NCI-H446 (cell line): ENCODE results near the gene USP32.

ENCODE experiments used
- DNase-seq, 2 experiments: peaks; one replicate each; lab custom pipeline; 2025; lab: John Stamatoyannopoulos, UW

USP32 gene

DNA sequence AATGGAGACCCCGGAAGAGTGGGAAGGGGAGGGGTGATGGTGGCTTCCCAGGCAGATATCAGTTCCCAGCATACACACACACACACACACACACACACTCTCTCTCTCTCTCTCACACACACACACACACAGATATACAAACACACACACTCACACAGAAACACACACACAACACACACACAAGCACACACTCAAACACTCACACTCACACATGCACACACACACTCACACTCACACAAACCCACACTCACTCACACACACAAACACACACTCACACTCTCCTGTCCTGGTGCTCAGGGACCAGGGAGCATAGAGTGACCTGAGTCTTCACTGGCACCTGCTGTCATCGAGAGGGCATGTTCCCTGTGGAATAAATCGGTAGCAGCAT, 236.5 kb downstream of the USP32 start:
- no peak for DNase-seq

DNA sequence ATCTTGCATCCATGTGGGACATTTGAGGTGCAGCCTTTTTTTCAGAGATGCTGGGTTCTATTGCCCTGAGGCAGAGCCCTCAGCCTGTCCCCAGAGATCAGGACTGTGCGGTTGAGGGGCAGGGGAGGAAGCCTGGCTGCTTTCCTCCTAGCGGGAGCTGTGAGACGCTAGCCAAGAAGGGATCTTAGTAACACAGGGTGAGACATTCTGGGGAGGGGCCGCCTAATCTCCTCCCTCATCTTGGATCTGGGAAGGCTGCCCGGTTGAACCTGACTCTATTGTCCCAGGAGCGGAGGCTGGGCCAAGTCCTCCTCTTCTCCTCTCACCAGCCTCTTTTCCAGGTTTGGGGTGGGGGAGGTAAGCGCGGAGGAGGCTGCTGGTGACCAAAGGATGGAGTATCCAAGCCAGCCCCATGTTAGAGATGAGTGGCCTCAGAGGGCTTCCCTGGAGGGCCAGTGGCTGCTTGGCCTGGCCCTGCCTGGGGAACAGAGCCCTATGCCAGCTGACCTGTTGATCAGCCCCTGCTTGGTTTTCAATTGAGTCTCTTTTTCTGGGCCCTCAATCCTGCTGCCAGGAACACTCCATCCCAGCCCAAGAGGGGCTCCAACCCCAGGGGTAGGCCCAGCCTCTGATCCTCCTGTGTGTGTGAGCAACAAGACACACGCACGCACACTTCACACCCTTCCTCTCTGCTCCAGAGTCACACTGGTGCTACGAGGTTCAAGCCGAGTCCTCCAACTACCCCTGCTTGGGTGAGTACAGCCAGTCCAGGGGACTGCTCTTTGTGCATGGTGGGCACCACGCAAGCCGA, 237.1 kb downstream of the USP32 start:
- DNase-seq, result peak; percentile 45 to 91

DNA sequence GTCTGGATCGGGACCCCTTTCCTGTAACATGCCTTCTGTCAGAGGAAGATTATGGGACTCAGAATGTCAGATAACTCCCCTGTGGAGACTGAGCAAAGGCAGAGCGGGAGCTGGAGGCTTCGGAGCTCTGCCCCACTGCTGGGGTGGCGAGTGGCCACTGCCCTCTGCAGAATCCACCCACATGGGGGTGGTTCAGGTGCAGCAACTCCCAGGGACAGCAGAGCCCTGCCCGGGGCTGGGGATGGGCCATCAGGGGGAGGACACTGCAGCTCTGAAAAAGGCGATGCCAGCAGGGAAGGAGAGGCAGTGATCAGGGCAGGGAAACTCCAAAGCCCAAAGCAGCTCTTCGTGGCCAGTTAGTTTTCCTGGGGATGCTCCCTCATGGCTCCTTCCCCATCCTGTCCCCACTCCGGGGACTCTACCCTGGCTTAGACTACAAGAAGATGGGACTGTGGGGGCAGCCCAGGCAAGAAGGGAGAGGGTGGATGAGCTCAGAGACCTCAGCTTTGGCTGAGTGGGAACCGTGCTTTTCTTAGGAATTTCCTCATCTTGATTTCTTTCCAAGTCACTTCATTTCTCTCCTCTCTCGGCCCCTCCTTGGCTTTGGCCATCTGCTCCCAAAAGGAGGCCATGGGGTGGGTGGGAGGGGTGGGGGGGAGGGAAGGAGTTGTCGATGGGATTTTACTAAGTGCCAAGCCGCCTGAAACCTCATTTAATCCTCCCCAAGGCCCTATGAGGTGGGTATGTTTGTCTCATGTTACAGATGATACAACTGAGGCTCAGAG, 238.1 kb downstream of the USP32 start:
- DNase-seq, result peak in 1 of 2 experiments; percentile 47

DNA sequence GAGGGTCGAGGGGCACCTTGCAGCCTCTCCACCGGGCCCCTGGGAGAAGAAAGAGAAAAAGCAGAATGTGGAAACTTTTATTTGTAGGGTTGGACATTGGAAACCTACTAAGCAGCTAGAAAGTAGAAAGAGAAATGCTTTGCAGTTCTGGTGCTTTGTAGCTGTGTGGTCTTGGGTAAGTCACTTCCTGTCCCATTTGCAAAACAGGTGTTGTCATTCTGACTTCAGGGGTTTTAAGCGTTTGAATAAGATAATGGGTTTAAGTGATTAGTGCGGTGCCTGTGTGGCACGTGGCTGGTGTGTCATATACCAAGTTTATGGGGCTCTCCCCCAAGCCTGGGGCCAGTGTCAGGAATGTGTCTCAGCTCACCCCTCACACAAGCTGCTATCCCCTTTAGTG, 240.6 kb downstream of the USP32 start:
- DNase-seq, result no peak

DNA sequence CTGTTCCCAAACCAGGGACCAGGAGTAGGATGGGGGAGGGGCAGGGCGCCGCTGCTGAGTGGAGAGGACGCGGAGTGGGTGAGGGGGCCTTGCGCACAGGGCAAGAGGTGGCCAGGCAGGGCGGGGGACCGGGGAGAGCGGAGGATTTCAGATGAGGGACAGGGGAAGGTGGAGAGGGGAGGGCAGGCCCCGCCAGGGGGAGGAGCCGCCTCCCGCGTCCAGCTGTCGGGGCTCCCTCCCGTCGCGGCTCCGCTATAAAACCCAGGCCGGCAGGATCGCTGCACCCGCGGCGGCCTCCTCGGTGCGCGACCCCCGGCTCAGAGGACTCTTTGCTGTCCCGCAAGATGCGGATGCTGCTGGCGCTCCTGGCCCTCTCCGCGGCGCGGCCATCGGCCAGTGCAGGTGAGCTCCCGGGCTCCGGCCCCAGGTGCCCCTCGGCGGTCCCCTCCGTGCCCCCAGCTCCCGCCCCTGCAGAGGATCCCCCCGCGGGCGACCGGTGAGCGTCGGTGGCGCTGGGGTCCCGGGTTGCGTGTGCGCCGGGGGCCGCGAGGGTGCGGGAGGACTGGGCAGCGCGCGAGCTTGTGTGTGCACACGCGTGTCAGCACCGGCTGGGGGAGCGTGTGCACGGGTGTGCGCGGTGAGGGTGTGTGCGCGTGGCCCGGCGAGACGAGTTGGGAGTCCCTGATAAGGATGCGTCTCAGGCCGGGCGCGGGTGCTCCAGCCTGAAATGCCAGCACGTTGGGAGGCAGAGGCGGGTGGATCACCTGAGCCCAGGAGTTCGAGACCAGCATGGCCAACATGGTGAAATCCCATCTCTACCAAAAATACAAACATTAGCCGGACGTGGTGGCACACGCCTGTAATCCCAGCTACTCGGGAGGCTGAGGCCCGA, 242.0 kb downstream of the USP32 start, which contains the start of gene CA4:
TSS of gene CA4 (plus strand) at position 283 of the 892 bp plus-strand sequence. CDS start at position 345, 62 bp downstream.
- no peak for DNase-seq

DNA sequence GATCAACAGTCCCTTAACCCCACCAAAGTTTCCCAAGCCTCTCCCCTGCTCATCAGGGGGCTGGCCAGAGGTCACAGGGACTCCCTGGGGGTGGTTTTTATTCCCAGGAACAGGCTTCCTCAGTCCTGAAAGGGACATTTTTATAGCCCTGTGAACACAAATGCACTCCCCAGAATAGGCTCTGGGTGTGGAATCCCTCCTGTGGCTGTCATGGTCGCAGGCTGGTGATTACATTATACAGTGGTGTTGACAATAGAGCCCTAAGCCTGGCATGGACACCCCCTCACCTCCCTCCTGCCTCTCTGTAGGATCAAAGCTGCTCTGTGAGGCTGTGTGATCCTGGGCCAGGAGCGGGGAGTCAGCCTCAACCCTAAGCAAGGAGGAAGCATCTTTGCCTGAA, 243.6 kb downstream of the USP32 start:
- no peak for DNase-seq

DNA sequence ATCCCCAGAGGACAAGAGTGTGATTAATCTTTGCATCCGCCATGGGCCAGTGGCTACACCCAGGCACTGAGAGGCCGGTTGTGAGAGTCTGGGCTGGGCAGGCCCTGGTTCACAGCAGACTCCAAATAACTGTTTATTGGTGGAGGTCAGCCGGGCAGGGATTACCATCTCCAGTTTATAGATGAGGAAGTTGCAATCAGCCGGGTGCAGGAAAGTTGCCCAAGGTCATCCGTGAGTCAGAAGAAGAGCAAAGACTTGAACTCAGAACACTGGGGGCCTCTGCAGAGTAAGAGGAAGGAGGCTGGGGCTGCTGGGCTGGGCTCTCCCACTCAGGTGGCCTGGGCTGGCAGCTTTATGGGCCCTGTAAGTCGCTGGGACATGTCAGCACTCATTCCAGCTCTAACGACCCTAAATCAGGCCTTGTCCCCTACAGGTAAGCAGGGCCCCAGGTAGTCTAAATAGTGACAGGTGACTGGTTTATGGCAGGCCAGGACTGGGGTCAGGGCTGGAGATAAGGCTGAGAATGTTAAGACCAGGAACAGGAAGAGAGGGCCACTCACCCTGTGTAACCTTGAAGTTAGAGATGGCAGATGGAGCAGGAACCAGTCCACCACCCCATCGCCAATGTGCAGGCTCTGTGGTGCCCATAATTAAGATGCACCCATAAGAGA, 244.2 kb downstream of the USP32 start:
- DNase-seq, result no peak

DNA sequence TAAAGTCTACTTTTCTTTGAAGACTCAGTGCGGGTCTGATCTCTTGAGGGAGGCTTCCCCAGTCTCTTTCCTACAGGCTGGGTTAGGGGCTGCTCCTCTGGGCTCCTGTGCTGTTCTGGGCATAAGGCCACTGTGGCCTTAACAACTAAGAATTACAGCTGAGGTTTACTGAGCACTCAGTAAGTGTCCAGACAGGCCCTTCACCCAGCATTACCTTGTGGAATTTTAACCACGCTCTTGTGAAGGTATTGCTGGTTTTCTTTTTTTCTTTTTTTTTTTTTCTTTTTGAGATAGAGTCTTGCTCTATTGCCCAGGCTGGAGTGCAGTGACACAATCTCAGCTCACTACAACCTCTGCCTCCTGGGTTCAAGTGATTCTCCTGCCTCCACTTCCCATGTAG, 245.7 kb downstream of the USP32 start:
- no peak for DNase-seq

DNA sequence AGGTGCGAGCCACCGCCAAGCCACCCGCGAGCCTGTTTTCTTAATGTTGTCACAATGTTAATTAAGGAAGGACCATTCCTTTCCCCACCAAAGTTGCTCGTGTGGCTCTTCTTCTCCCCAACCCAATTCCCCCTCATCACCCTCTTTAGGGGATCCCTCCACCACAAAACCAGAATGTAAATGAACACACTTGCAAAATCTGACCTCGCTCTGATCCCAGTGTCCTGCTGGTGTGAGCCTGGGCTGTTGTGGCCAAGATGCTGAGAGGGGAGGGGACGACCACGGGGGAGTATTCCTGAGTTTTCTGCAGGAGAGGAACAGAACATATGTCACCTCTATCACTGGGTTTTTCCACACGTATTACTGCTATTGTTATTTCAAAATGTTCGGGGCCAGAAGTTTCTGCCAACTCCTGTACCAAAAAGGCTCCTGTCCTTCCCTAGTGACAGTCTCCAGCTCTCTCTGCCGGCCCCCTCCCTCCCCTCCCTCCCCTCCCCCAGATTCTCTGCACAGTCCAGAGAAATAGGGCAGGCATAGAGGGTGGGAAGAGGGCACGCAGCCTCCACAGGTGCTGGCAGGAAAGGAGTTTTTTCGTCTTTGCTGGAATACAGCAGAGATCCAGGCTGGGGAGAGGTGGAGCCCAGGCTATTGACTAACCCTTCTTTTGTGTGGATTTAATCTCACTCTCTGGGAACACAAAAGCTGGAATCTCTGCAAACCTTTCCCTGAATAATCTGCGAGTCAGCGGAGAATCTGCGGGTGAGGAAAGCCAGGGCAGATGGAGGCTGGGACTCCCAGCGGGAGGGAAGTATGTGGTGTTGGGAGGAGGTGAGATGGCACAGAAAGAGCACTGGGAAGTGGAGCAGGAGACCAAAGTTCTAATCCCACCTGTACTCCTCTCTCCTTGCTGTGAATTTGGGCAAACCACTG, 246.7 kb downstream of the USP32 start:
- DNase-seq, result peak in 1 of 2 experiments; percentile 38

DNA sequence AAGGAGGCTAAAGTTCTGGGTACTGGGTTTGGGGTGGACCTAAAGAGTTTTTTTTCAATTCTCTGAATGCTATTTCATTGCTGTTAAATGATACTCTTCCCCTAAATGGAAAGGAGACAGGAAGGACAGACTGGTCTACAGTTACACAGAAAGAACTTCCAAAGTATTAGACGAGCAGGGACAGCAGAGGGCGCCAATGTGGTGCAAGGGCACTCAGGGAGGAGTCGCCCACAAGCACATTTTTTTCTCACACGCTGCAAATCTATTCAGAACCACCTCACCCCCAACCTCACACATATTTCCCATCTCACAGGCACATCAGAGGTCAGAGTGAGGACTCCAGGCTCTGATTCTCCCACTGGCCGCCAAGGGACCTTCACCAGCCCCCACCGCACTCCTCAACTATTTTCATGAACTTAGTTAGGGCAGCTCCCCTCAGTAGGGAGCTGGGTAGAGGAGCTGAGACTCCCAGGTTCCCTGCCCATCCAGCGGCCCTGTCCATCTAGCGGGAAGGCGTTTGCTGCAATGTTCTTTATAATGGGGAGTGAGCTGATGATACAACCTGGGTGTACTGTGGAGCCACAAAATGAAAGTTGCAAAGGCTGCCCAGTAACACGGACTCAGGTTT, 248.9 kb downstream of the USP32 start:
- DNase-seq, result peak; percentile 69 to 90

DNA sequence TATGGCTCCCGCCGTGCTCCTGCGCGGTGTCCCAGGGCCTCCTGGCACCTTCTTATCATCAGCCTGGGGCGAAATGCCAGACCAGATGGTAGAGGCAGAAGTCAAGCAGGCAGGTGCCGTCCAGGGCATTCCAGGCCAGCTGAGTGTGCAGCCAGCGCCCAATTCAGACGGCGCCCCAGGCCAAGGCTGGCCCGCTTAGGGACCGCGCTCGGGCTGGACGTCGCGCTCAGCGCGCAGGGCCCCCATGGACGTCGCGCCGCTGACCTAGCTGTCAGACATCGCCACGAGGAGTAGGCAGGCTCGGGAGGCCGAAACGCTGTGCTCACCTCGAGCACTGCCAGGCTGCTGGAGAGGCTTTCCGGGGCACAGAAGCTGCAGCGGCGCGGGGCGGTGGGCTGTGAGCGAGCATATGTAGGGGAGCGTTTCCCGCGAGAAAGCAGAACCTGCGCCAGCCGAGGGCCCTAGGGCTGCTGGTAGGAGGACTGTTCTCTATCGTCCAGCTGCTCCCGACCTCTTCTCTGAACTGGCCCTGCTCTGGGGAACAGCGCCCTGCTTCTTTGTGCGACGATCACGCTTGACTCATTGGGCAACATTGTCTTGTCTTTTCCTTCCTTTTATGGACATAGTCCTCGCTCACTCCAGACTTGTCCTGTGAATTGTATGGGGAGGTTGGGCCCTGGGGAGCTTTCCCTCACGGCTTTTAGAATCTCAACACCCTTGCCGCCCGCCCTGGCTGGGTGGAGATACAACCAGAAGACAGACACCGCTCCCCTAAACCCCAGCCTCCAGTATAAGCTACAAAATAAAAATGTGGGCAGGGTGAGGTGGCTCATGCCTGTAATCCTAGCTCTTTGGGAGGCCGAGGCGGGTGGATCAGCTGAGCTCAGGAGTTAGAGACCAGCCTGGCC, 250.6 kb downstream of the USP32 start:
- peak in 1 of 2 experiments; percentile 30 for DNase-seq

DNA sequence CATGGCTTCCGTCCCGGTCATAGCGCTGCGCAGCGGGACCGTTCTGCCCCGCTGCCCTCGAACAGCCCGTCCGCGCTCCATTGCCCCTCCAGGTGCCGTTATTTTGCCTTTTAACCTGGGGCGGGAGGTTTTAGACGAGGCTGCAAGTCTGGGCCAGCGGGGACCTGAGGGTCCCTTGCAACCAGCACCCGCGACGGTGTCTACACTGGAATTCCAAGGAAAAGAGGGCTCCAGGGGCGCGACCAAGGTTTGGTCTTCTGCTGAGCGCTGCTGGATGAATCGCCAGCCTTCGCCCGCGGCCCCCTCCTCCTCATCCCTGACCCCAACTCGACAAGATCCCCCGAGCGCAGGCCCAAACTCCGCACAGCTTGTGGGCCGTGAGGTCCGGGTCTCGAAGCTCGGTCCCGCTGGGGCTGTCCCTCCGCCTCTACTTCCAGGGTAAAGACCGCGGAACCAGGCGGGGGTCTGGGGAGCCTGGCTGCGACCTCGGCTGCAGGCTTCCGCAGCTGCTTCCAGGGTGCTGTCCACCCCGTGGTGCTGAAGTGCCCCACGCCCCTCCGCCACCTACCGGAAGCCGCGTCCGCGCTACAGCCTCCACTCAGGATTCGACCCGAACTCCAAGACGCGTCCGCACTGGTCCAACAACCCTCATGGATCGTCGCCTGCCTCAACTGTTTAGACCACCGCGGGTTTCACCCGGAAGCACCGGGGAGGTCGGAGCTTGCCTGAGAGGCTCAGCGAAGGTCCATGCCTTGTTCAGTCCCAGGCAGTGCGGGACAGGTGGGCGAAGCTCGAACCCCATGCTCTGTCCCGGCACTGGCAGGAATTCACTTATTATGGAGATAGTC, 252.3 kb downstream of the USP32 start:
- DNase-seq, result no peak

DNA sequence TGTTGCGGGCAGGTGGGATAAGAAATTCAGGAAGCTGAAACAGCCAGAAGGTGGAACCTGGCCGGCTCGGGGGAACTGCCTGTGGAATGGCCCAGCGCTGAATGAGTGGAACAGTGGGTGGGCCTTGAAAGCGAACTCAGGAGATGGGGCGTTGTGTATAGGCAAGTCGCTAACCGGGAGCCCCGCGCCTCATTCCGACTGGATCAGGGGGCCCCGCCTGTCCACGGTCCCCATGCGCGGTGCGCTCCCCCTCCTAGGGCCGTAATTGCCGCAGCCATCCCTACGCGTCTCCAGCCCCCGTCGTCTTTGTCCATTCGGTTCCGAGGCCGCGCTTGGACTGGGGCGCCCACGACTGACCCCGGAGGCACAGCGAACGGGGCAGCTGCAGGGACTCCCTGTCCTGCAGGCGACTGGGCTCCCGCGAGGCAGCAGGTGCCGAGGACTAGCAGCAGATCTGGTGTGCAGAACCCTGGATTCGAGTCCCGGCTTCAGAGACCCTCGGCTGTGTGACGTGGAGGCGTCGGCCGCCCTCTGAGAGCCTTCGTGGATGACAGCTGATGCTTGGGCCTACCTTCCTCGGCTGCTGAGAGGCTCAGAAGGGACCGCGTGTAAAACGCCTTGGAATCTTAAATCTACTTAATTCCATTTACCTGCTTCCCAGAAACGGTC, 253.0 kb downstream of the USP32 start:
- no peak for DNase-seq

DNA sequence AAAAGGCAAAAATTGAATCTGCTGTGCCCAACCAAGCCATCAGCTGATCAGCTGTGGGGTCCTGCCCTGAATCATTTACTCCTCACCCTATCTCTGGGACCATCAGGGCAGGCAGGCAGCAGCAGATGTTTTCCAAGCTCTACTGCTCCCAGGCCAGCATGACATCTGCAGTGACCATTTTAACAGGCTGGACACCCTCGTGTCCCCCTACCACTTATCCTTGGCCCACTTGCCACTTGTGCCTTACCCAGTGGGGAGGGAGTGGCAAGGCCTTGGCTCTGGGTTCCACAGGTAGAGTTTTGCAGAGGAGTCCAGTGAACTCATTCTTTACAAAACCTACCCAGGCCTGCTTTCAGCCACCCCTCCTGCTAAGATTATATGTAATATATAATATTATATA, 254.2 kb downstream of the USP32 start:
- no peak for DNase-seq

DNA sequence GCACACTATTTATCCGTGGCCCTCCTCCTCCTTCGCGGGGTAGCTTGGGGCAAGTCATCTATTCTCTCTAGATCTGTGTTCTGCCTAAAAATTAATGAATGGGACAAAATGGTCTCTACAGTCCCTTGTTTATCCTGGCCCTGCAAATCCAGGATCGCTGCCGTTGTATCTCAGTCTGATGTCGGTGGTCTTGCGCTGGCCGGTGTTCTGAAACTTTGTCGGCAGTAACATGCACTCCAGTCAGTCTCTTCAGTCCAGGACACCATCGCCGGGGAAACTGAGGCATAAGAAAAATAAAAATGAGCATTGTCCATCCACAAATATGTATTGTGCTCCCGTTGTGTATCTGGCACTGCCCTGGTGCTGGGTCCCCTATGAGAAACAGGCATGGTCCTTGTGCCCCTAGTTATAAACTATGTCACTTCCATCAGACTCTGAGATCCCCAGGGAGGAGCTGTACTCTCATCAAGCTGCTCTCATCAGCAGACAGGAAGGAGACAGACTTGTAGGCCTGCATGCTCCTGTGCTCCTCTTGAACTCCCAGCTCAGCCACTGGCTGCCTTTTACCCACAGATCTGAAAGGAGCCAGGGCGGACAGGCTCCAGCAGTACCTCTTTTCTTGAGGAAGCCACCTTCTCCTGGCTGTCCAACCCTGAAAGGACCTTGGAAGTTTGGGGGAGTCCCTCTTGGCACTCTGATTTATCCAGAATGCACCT, 255.8 kb downstream of the USP32 start:
- DNase-seq, result no peak

DNA sequence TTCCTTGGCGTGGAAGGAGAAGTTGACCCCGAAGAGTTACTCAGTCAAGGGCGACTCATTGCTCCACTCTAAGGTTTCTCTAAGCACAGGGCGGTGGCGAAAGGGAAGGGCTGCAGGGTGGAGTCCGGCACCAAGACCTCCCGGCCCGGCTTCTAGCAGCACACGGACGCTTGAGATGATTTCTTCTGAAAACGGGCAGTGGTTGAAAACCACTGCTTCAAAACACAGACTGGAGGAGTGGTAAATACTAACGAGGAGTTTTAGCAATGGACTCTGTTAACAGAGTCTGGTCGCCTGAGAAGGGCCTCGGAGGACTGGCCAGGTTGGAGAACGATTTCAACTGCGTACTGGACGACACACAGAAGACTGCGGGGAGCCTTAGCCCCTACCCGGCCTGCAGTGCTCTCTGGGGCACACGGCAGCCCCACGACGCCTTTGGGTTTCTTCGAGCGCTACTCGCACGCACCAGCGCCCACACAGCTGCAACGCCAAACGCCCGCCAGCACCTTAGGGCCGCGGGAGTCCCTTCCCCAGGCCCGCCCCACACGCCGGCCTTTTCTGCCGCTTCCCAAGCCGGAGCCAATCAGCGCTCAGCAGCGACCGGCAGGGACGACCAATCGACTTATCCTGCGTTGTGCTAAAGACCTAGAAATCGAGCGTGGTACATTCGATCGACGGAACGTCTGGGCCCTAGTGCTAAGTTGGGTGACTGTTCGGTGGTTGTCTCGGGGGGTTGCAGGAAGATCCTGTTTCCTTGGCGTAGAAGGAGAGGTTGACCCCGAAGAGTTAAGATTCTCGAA, 256.6 kb downstream of the USP32 start:
- DNase-seq, result peak; percentile 73 to 93
